NB4 (cell line): Measurements from ENCODE around the gene IREB2.
"Not testable (repeated sequence)": the region's sequence is repeated elsewhere in the genome, so short reads cannot be mapped to it uniquely, and the experiment has no call there.

Experiments used
- DNase-seq: peaks from one replicate; pipeline ENCODE4 v3.0.0; 2010; ENCODE audit warnings: low read depth
- H3K4me3 ChIP-seq: one replicate; pipeline ENCODE4 v1.5.1; 2011; ENCODE audit warnings: mild to moderate bottlenecking, low read depth, low read length, moderate library complexity
- CTCF ChIP-seq: IDR thresholded peaks from one replicate; pipeline ENCODE4 v1.5.1; 2012; ENCODE audit warnings: low read depth, low read length
- MAX ChIP-seq: IDR thresholded peaks from 2 replicates; pipeline ENCODE4 v1.6.1; 2011; ENCODE audit warnings: low read depth, low read length
- MYC ChIP-seq: IDR thresholded peaks from 2 replicates; pipeline ENCODE4 v1.6.1; 2011; ENCODE audit warnings: low read depth, low read length
- POLR2A ChIP-seq: IDR thresholded peaks from 2 replicates; pipeline ENCODE4 v1.6.1; 2011; ENCODE audit warnings: mild to moderate bottlenecking; ENCODE audit not compliant: insufficient read length; ENCODE audit errors: extremely low read depth

Gene IREB2

GRCh38 chr15:78427953-78428352 is 10.1 kb upstream of the IREB2 start:
- H3K4me3 ChIP-seq = no peak overlapping the region
- DNase-seq = no peak
- TF ChIP-seq MYC (no peak), MAX (no peak), POLR2A (no peak), CTCF (no peak)

- TF ChIP-seq POLR2A (no peak), MYC (no peak), CTCF (no peak), MAX (no peak)
Measured at GRCh38 chr15:78429477-78429876, 8.5 kb upstream of the IREB2 start.

GRCh38 chr15:78431955-78432354 is 6.1 kb upstream of the IREB2 start:
- H3K4me3 ChIP-seq = no peak overlapping the region
- TF ChIP-seq POLR2A = no peak
- TF ChIP-seq MYC = no peak
- no peak for TF ChIP-seq MAX
- no peak for TF ChIP-seq CTCF
- DNase-seq = no peak

More at GRCh38 chr15:78429477-78429876, 8.5 kb upstream of the IREB2 start:
- DNase-seq = no peak
- no peak overlapping the region for H3K4me3 ChIP-seq

GRCh38 chr15:78432664-78433063 is 5.4 kb upstream of the IREB2 start:
- DNase-seq = no peak
- no peak for TF ChIP-seq POLR2A
- TF ChIP-seq MAX = no peak
- TF ChIP-seq MYC = no peak
- TF ChIP-seq CTCF = no peak
- H3K4me3 ChIP-seq = no peak overlapping the region

GRCh38 chr15:78434134-78434533 is 3.9 kb upstream of the IREB2 start:
- no peak for DNase-seq
- no peak for TF ChIP-seq POLR2A
- no peak for TF ChIP-seq CTCF
- no peak for TF ChIP-seq MYC
- no peak for TF ChIP-seq MAX
- no peak overlapping the region for H3K4me3 ChIP-seq

GRCh38 chr15:78434711-78435110 is 3.3 kb upstream of the IREB2 start:
- not testable (repeated sequence) for DNase-seq, H3K4me3 ChIP-seq
